Endothelial cell of umbilical vein (primary cell): ENCODE results near the gene CNTLN. TPM values are rescaled to one million over a fixed set of nuclear protein-coding genes. Genes with fewer than 3 reads are reported as not detected.

Experiments
- BruUV-seq: library from RNA; stranded (reverse); fragments of 400-500 nt; replicated peaks from 2 replicates; lab custom pipeline; 2021; lab: Mats Ljungman, UMichigan
- CTCF ChIA-PET: fragments of 300-600, 350-600 bp; sonication (Branson Sonifier 250); formaldehyde crosslinking; loops from one replicate; lab custom pipeline; 2021; ENCODE audit warnings: antibody characterized with exemption, inconsistent platforms; lab: Charles Lee
- POLR2A ChIA-PET: fragments of 300-600, 350-600 bp; sonication (Branson Sonifier 250); formaldehyde crosslinking; loops from one replicate; lab custom pipeline; 2021; ENCODE audit warnings: antibody characterized with exemption, inconsistent platforms; lab: Charles Lee
- DNase-seq: peaks from one replicate; pipeline ENCODE4 v3.0.0-alpha.2; 2011; ENCODE audit warnings: low read depth, low spot score
- FAIRE-seq: peaks from 2 replicates; lab custom pipeline; 2011; peaks lifted over from hg19 to GRCh38; lab: Jason Lieb, UNC
- H2AFZ ChIP-seq: 2 replicates; pipeline ENCODE4 v1.6.0; 2012; ENCODE audit warnings: low read depth, low read length, control low read depth, inconsistent platforms
- H3K27ac ChIP-seq: 2 replicates; pipeline ENCODE4 v1.5.1; 2011; ENCODE audit warnings: low read depth, mild to moderate bottlenecking, control low read depth, low read length, moderate library complexity; ENCODE audit not compliant: insufficient read depth
- H3K27me3 ChIP-seq, 2 experiments: 2 replicates each; pipeline versions ENCODE4 v1.6.0 to v1.6.1; 2011; ENCODE audit warnings: low read length in 2 of 2, mixed read lengths in 1 of 2; ENCODE audit not compliant: control insufficient read depth in 2 of 2, insufficient read depth in 2 of 2
- H3K36me3 ChIP-seq, 2 experiments: 2 replicates in 1 of 2; 3 replicates in 1 of 2; pipeline ENCODE4 v1.5.1; 2011; ENCODE audit warnings: low read length in 2 of 2, mild to moderate bottlenecking in 1 of 2, moderate library complexity in 1 of 2; ENCODE audit not compliant: control insufficient read depth in 2 of 2, insufficient read depth in 2 of 2; ENCODE audit errors: extremely low read depth in 1 of 2
- H3K4me1 ChIP-seq: 3 replicates; pipeline ENCODE4 v1.5.1; 2011; ENCODE audit warnings: mild to moderate bottlenecking, low read length; ENCODE audit not compliant: control insufficient read depth, insufficient read depth; ENCODE audit errors: extremely low read depth
- H3K4me2 ChIP-seq: 2 replicates; pipeline ENCODE4 v1.6.1; 2011; ENCODE audit warnings: low read length, control low read depth, mixed read lengths; ENCODE audit not compliant: insufficient read depth
- H3K4me3 ChIP-seq, 3 experiments: fragments of 200-600 bp in 1 of 3; sonication (generic), shearing (Covaris generic) in 1 of 3; replicated peaks in 1 of 3; 2 replicates each; pipeline ENCODE4 v1.5.1; 2011 to 2016; ENCODE audit warnings: control low read depth in 3 of 3, low read length in 3 of 3, mild to moderate bottlenecking in 2 of 3, inconsistent platforms in 1 of 3, low read depth in 1 of 3, moderate library complexity in 1 of 3; ENCODE audit not compliant: insufficient read depth in 1 of 3
- H3K79me2 ChIP-seq: 2 replicates; pipeline ENCODE4 v1.6.0; 2012; ENCODE audit warnings: low read length, inconsistent platforms; ENCODE audit not compliant: control insufficient read depth, insufficient read depth
- H3K9ac ChIP-seq: replicated peaks from 2 replicates; pipeline ENCODE3; 2011; ENCODE audit warnings: low read length, control low read depth; ENCODE audit not compliant: insufficient read depth; ENCODE audit errors: extremely low read depth
- H3K9me1 ChIP-seq: replicated peaks from 3 replicates; pipeline ENCODE4 v1.6.0; 2011; ENCODE audit warnings: mild to moderate bottlenecking, low read length; ENCODE audit not compliant: control insufficient read depth, insufficient read depth; ENCODE audit errors: extremely low read depth
- H3K9me3 ChIP-seq: replicated peaks from 2 replicates; pipeline ENCODE4 v1.5.1; 2012; ENCODE audit warnings: low read length, inconsistent platforms; ENCODE audit not compliant: control insufficient read depth, insufficient read depth
- H4K20me1 ChIP-seq: replicated peaks from 2 replicates; pipeline ENCODE3; 2011; ENCODE audit warnings: mild to moderate bottlenecking, low read length; ENCODE audit not compliant: control insufficient read depth, insufficient read depth; ENCODE audit errors: extremely low read depth
- EZH2 ChIP-seq: IDR thresholded peaks from 2 replicates; pipeline ENCODE4 v1.6.1; 2012; ENCODE audit warnings: borderline replicate concordance, low read depth, mild to moderate bottlenecking, moderate library complexity, low read length, inconsistent platforms; ENCODE audit not compliant: severe bottlenecking
- FOS ChIP-seq: IDR thresholded peaks from 2 replicates; pipeline ENCODE4 v1.6.1; 2011; ENCODE audit warnings: mild to moderate bottlenecking, low read length, moderate library complexity, borderline replicate concordance; ENCODE audit not compliant: insufficient read depth
- GATA2 ChIP-seq: IDR thresholded peaks from 2 replicates; pipeline ENCODE4 v1.7.0; 2011; ENCODE audit warnings: low read depth, mild to moderate bottlenecking, moderate library complexity, mixed read lengths, low read length; ENCODE audit not compliant: insufficient read length, insufficient read depth
- JUN ChIP-seq: IDR thresholded peaks from 2 replicates; pipeline ENCODE4 v1.6.1; 2011; ENCODE audit warnings: borderline replicate concordance, low read depth; ENCODE audit not compliant: insufficient read length, insufficient read depth
- MYC ChIP-seq: IDR thresholded peaks from one replicate; pipeline ENCODE4 v1.6.1; 2011; ENCODE audit warnings: mild to moderate bottlenecking, low read depth, low read length
- POLR2A ChIP-seq: IDR thresholded peaks from 2 replicates; pipeline ENCODE4 v1.6.1; 2012; ENCODE audit warnings: low read depth, mild to moderate bottlenecking, control low read depth, low read length
- POLR2AphosphoS5 ChIP-seq: IDR thresholded peaks from 2 replicates; pipeline ENCODE4 v1.6.1; 2012; ENCODE audit warnings: low read depth, mild to moderate bottlenecking, control low read depth, low read length, moderate library complexity; ENCODE audit not compliant: insufficient read depth
- dilution Hi-C: fragments of 300-500 bp; cut with MboI; formaldehyde crosslinking; loops from one replicate; pipeline ENCODE4 v1.15.0; 2019; ENCODE audit warnings: low sequenced_read_pairs; ENCODE audit not compliant: extremely low pct_ligation_motif_present
- intact Hi-C: fragments of 100-400 bp; cut with micrococcal nuclease; formaldehyde crosslinking; loops from one replicate; pipeline ENCODE4 v1.10.0; 2022
- polyA plus RNA-seq, 4 experiments: library from polyadenylated mRNA; depleted of rRNA in 3 of 4; stranded (reverse) in 3 of 4; unstranded in 1 of 4; fragments of >200 nt; gene quantifications; 2 replicates each; pipeline versions ENCODE4 v1.2.1 to v1.2.3, GENCODE V29; 2011 to 2012; ENCODE audit warnings: missing spikeins in 1 of 4
- total RNA-seq: library from RNA; stranded (reverse); gene quantifications from 2 replicates; pipeline ENCODE4 v1.2.3, GENCODE V29; 2021
- TF ChIP-seq, protein P1 (sequence below): IDR thresholded peaks from 2 replicates; pipeline ENCODE4 v1.6.1; 2011; ENCODE audit not compliant: insufficient read depth, insufficient read length
- TF ChIP-seq, protein P2 (sequence below), 2 donors: IDR thresholded peaks; 1 replicate in 1 of 2; 2 replicates in 1 of 2; pipeline ENCODE4 v1.5.1; 2011; ENCODE audit warnings: low read length in 2 of 2, mild to moderate bottlenecking in 2 of 2, moderate library complexity in 2 of 2, control low read depth in 1 of 2, inconsistent platforms in 1 of 2, low read depth in 1 of 2; ENCODE audit not compliant: insufficient read depth in 1 of 2; ENCODE audit errors: extremely low read depth in 1 of 2

Gene CNTLN
- total and polyA plus RNA-seq, 2 donors (not counting 3 experiments of a cell fraction or from before 2014, with no cell fraction given): 3.5 to 15.8 TPM

DNA sequence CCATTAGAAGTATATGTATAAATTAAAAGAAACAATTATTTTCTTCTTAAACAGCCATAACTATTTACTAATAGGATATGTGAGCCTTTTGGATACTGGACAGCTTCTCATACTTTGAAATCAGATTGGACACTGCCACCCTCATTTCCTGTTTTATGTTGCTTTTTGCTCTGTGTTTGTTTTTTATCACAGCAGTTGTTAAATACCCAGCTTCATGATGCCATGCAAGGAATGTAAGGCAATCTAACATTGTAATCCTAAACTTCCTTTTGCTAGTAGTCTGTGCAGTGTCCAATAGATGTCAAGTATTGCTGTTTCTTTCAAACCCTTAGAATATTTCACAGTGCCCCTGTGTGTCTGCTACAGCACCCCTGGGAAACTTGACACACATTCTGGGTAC, 56.2 kb downstream of the CNTLN start:
- Histone ChIP-seq H3K27me3 (no peaks in the 10 kb centered on the region), H3K4me2 (no peak overlapping the region), H3K9ac (no peak overlapping the region), H3K9me3 (no peaks in the 10 kb centered on the region), H3K27ac (no peak overlapping the region), H3K36me3 (no peaks in the 10 kb centered on the region), H3K4me3 (no peak overlapping the region), H2AFZ (no peak overlapping the region), H3K4me1 (peaks cover 7% of the 10 kb centered on the region), H4K20me1 (no peaks in the 10 kb centered on the region), H3K9me1 (no peaks in the 10 kb centered on the region), H3K79me2 (no peaks in the 10 kb centered on the region)
- peak; percentile 15 for FAIRE-seq
- ChIA-PET CTCF (interaction anchor here (1.0 to 1.4 kb wide), 2 partner anchors 10 to 32 kb away, joined by 3 read pairs; no protein-coding TSS in a partner anchor), POLR2A (no interaction called here)
- dilution Hi-C loops: no loop called here
- TF ChIP-seq MYC (no peak), FOS (no peak), JUN (no peak), GATA2 (no peak), POLR2AphosphoS5 (no peak), EZH2 (no peak), POLR2A (no peak)
- TF ChIP-seq, protein P1, sequence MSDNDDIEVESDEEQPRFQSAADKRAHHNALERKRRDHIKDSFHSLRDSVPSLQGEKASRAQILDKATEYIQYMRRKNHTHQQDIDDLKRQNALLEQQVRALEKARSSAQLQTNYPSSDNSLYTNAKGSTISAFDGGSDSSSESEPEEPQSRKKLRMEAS: no peak
- TF ChIP-seq, protein P2, sequence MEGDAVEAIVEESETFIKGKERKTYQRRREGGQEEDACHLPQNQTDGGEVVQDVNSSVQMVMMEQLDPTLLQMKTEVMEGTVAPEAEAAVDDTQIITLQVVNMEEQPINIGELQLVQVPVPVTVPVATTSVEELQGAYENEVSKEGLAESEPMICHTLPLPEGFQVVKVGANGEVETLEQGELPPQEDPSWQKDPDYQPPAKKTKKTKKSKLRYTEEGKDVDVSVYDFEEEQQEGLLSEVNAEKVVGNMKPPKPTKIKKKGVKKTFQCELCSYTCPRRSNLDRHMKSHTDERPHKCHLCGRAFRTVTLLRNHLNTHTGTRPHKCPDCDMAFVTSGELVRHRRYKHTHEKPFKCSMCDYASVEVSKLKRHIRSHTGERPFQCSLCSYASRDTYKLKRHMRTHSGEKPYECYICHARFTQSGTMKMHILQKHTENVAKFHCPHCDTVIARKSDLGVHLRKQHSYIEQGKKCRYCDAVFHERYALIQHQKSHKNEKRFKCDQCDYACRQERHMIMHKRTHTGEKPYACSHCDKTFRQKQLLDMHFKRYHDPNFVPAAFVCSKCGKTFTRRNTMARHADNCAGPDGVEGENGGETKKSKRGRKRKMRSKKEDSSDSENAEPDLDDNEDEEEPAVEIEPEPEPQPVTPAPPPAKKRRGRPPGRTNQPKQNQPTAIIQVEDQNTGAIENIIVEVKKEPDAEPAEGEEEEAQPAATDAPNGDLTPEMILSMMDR (IDR thresholded peaks at IDR 0.05; ENCODE audit: extremely low read depth in 1 of 2, insufficient read depth in 1 of 2, low read depth in 1 of 2, low read length in 2 of 2): no peak
- intact Hi-C loops: no loop called here
- DNase-seq: peak; percentile 45
- no TSS peak for BruUV-seq
